Keratinocyte (primary cell): ENCODE data around the gene FCN3. TPM values are rescaled to one million over a fixed set of nuclear protein-coding genes. Genes with fewer than 3 reads are reported as not detected.

Experiments
- DNase-seq: peaks from one replicate; pipeline ENCODE4 v3.0.0-alpha.2; 2011; ENCODE audit warnings: low read depth, missing footprints, low spot score
- FAIRE-seq: peaks from 2 replicates; lab custom pipeline; 2011; peaks lifted over from hg19 to GRCh38; lab: Jason Lieb, UNC
- H2AFZ ChIP-seq: 2 replicates; pipeline ENCODE4 v1.6.0; 2012; ENCODE audit warnings: low read length, control low read depth, inconsistent platforms; ENCODE audit not compliant: control insufficient read depth
- H3K27ac ChIP-seq: 2 replicates; pipeline ENCODE4 v1.5.1; 2011; ENCODE audit warnings: low read length; ENCODE audit not compliant: control insufficient read depth, insufficient read depth
- H3K27me3 ChIP-seq: 3 replicates; pipeline ENCODE4 v1.6.0; 2011; ENCODE audit warnings: low read length; ENCODE audit not compliant: control insufficient read depth, insufficient read depth; ENCODE audit errors: extremely low read depth
- H3K36me3 ChIP-seq, 2 experiments: 2 replicates in 1 of 2; 3 replicates in 1 of 2; pipeline ENCODE4 v1.5.1; 2011; ENCODE audit warnings: low read length in 2 of 2, mild to moderate bottlenecking in 1 of 2; ENCODE audit not compliant: control insufficient read depth in 2 of 2, insufficient read depth in 2 of 2; ENCODE audit errors: extremely low read depth in 1 of 2
- H3K4me1 ChIP-seq: 3 replicates; pipeline ENCODE4 v1.5.1; 2011; ENCODE audit warnings: low read length; ENCODE audit not compliant: control insufficient read depth, insufficient read depth; ENCODE audit errors: extremely low read depth
- H3K4me2 ChIP-seq: 3 replicates; pipeline ENCODE4 v1.6.0; 2011; ENCODE audit warnings: low read depth, low read length; ENCODE audit not compliant: control insufficient read depth, insufficient read depth; ENCODE audit errors: extremely low read depth
- H3K4me3 ChIP-seq, 3 experiments: fragments of 200-600 bp in 1 of 3; sonication (generic) in 1 of 3; 2 replicates in 2 of 3; 3 replicates in 1 of 3; pipeline ENCODE4 v1.5.1; 2011 to 2016; ENCODE audit warnings: low read length in 3 of 3, mild to moderate bottlenecking in 3 of 3, control low read depth in 2 of 3, inconsistent platforms in 1 of 3, low read depth in 1 of 3, mixed read lengths in 1 of 3, mixed run types in 1 of 3, moderate library complexity in 1 of 3; ENCODE audit not compliant: control insufficient read depth in 2 of 3, insufficient read depth in 2 of 3; ENCODE audit errors: extremely low read depth in 1 of 3
- H3K79me2 ChIP-seq: 2 replicates; pipeline ENCODE4 v1.6.0; 2012; ENCODE audit warnings: low read length; ENCODE audit not compliant: control insufficient read depth, insufficient read depth
- H3K9ac ChIP-seq: 3 replicates; pipeline ENCODE4 v1.6.0; 2011; ENCODE audit warnings: low read length; ENCODE audit not compliant: control insufficient read depth, insufficient read depth; ENCODE audit errors: extremely low read depth
- H3K9me1 ChIP-seq: 3 replicates; pipeline ENCODE4 v1.6.0; 2011; ENCODE audit warnings: low read length; ENCODE audit not compliant: control insufficient read depth, insufficient read depth; ENCODE audit errors: extremely low read depth
- H3K9me3 ChIP-seq: 2 replicates; pipeline ENCODE4 v1.5.1; 2012; ENCODE audit warnings: low read depth, low read length; ENCODE audit not compliant: control insufficient read depth
- H4K20me1 ChIP-seq: 3 replicates; pipeline ENCODE4 v1.6.0; 2011; ENCODE audit warnings: low read length; ENCODE audit not compliant: control insufficient read depth, insufficient read depth; ENCODE audit errors: extremely low read depth
- CTCF ChIP-seq, 3 experiments: IDR thresholded peaks in 1 of 3; conservative IDR thresholded peaks in 1 of 3; optimal IDR thresholded peaks in 1 of 3; 2 replicates in 2 of 3; 3 replicates in 1 of 3; pipeline versions ENCODE3 to v1.5.1; 2011; ENCODE audit warnings: low read length in 3 of 3, mild to moderate bottlenecking in 3 of 3, moderate library complexity in 2 of 3, control low read depth in 1 of 3, inconsistent platforms in 1 of 3; ENCODE audit not compliant: insufficient read depth in 2 of 3; ENCODE audit errors: extremely low read depth in 1 of 3
- EZH2 ChIP-seq: IDR thresholded peaks from one replicate; pipeline ENCODE4 v1.6.1; 2012; ENCODE audit warnings: inconsistent platforms, mild to moderate bottlenecking, low read length, moderate library complexity
- dilution Hi-C: fragments of 300-500 bp; cut with MboI; formaldehyde crosslinking; loops from one replicate; pipeline ENCODE4 v1.7.0; 2020; ENCODE audit warnings: low sequenced_read_pairs; ENCODE audit not compliant: extremely low pct_ligation_motif_present
- polyA plus RNA-seq, 5 experiments: library from polyadenylated mRNA; depleted of rRNA in 3 of 5; stranded (reverse) in 3 of 5; stranded (forward) in 1 of 5; unstranded in 1 of 5; fragments of >200 nt; gene quantifications; 1 replicate in 1 of 5; 2 replicates in 3 of 5; 3 replicates in 1 of 5; pipeline versions ENCODE4 v1.2.1 to v1.2.3, GENCODE V29; 2011 to 2012; ENCODE audit warnings: missing spikeins in 2 of 5, low read depth in 1 of 5, low replicate concordance in 1 of 5
- small RNA-seq, 3 experiments: library from RNA; depleted of rRNA; stranded (forward); fragments of <200 nt; gene quantifications; one replicate each; pipeline ENCODE3, GENCODE V24; 2012; ENCODE audit warnings: low read depth in 3 of 3, low replicate concordance in 1 of 3; ENCODE audit not compliant: insufficient read length in 3 of 3

The FCN3 gene
- polyA plus RNA-seq, 1 donor (not counting 4 experiments of a cell fraction or from before 2014, with no cell fraction given), result not detected

- Histone ChIP-seq H3K4me1 (peaks cover 12% of the 10 kb centered on the region), H4K20me1 (no peaks in the 10 kb centered on the region), H3K9me1 (no peaks in the 10 kb centered on the region), H3K36me3 (peaks cover 5 to 12% of the 10 kb centered on the region in 2 experiments), H2AFZ (peak within 1 kb of the TSS; percentile 94), H3K79me2 (peaks cover 47% of the 10 kb centered on the region), H3K9ac (peak within 1 kb of the TSS; percentile 99), H3K27ac (peak within 1 kb of the TSS; percentile 91), H3K4me3 (peak within 1 kb of the TSS; percentile 97 to 100 (median 98)), H3K27me3 (no peaks in the 10 kb centered on the region), H3K9me3 (no peaks in the 10 kb centered on the region), H3K4me2 (peak within 1 kb of the TSS; percentile 99)
- dilution Hi-C loops, result no loop called here
- FAIRE-seq, result no peak
- peak; percentile 76 for DNase-seq
- no peak for TF ChIP-seq EZH2
- no peak for TF ChIP-seq CTCF (optimal IDR thresholded peaks at IDR 0.05 in 1 of 3, IDR thresholded peaks at IDR 0.05 in 1 of 3, conservative IDR thresholded peaks at IDR 0.05 in 1 of 3; ENCODE audit: extremely low read depth in 1 of 3, insufficient read depth in 2 of 3, low read length in 3 of 3)
Observed at GRCh38 chr1:27321813-27322568, 52.6 kb downstream of the FCN3 start, which contains the start of gene TMEM222. Gene TMEM222, plus strand, starts transcription at chr1:27322163. Its CDS starts 35 bp downstream, at chr1:27322198.

Small RNA genes lying within 50 kb of the gene (small RNA-seq; reads per million reads assigned to genes)
- gene RNU6-48P, result 0 to 0.25 (median 0) reads per million in 3 experiments

Other genes starting within 250 kb of the FCN3 start
- gene SLC9A1, start 219.7 kb downstream of the FCN3 start, polyA plus RNA-seq, result 7.6 to 22.6 TPM (median 12.4 TPM) in 3 replicates
- gene WDTC1, start 140.2 kb downstream of the FCN3 start, polyA plus RNA-seq, result 5.1 to 10.1 TPM (median 5.7 TPM) in 3 replicates
- gene TMEM222, start 52.7 kb downstream of the FCN3 start, polyA plus RNA-seq, result 23.7 to 40.4 TPM (median 31.3 TPM) in 3 replicates
- 15.5 to 34.0 TPM (median 15.6 TPM) in 3 replicates for gene SYTL1, start 32.8 kb downstream of the FCN3 start, polyA plus RNA-seq
- gene MAP3K6, start 7.9 kb downstream of the FCN3 start, polyA plus RNA-seq, result 13.4 to 19.3 TPM (median 16.7 TPM) in 3 replicates
- gene CD164L2, start 8.5 kb upstream of the FCN3 start, polyA plus RNA-seq, result 2.6 to 5.9 TPM (median 2.7 TPM) in 3 replicates
- gene GPR3, start 17.8 kb upstream of the FCN3 start, polyA plus RNA-seq, result 0.94 to 2.5 TPM (median 1.4 TPM) in 3 replicates
- 31.3 to 53.8 TPM (median 42.9 TPM) in 3 replicates for gene WASF2, start 115.3 kb upstream of the FCN3 start, polyA plus RNA-seq
- gene AHDC1, start 229.3 kb upstream of the FCN3 start, polyA plus RNA-seq, result 3.9 to 4.2 TPM (median 4.1 TPM) in 3 replicates